Hepatocyte (in vitro differentiated cells): Measurements from ENCODE around the gene KDM4D. TPM values are rescaled to one million over a fixed set of nuclear protein-coding genes. Genes with fewer than 3 reads are reported as not detected.

Experiments used
- DNase-seq: peaks from one replicate; pipeline ENCODE4 v3.0.0-alpha.2; 2016; ENCODE audit warnings: low spot score
- H2AFZ ChIP-seq: fragments of 200-600 bp; sonication (generic); 2 replicates; pipeline ENCODE4 v1.6.0; 2016; ENCODE audit warnings: antibody characterized with exemption, mild to moderate bottlenecking
- H3K27ac ChIP-seq: fragments of 200-600 bp; sonication (generic); 2 replicates; pipeline ENCODE4 v1.5.1; 2016; ENCODE audit warnings: mild to moderate bottlenecking
- H3K27me3 ChIP-seq: fragments of 200-600 bp; sonication (generic); 2 replicates; pipeline ENCODE4 v1.6.1; 2016
- H3K36me3 ChIP-seq: fragments of 200-600 bp; sonication (generic); replicated peaks from 2 replicates; pipeline ENCODE4 v1.5.1; 2016; ENCODE audit warnings: low read depth; ENCODE audit not compliant: insufficient read depth
- H3K4me1 ChIP-seq: fragments of 200-600 bp; sonication (generic); 2 replicates; pipeline ENCODE4 v1.5.1; 2016; ENCODE audit warnings: mild to moderate bottlenecking, moderate library complexity; ENCODE audit not compliant: insufficient read depth
- H3K4me2 ChIP-seq: fragments of 200-600 bp; sonication (generic); 2 replicates; pipeline ENCODE4 v1.6.0; 2016
- H3K4me3 ChIP-seq: fragments of 200-600 bp; sonication (generic); 2 replicates; pipeline ENCODE4 v1.5.1; 2016; ENCODE audit warnings: mild to moderate bottlenecking
- H3K79me2 ChIP-seq: fragments of 200-600 bp; sonication (generic); 2 replicates; pipeline ENCODE4 v1.6.0; 2017; ENCODE audit warnings: mild to moderate bottlenecking
- H3K9me2 ChIP-seq: fragments of 200-600 bp; sonication (generic); replicated peaks from 2 replicates; pipeline ENCODE4 v1.6.0; 2017; ENCODE audit warnings: mild to moderate bottlenecking; ENCODE audit not compliant: insufficient read depth
- H3K9me3 ChIP-seq: fragments of 200-600 bp; sonication (generic); 2 replicates; pipeline ENCODE4 v1.5.1; 2016; ENCODE audit warnings: low read depth, mild to moderate bottlenecking
- H4K20me1 ChIP-seq: fragments of 200-600 bp; sonication (generic); 2 replicates; pipeline ENCODE4 v1.6.0; 2016; ENCODE audit warnings: mild to moderate bottlenecking; ENCODE audit not compliant: insufficient read depth, poor library complexity, severe bottlenecking
- CTCF ChIP-seq: fragments of 200-600 bp; sonication (generic); IDR thresholded peaks from 2 replicates; pipeline ENCODE4 v1.5.1; 2016; ENCODE audit warnings: antibody characterized with exemption, mild to moderate bottlenecking; ENCODE audit not compliant: poor library complexity
- EZH2 ChIP-seq: fragments of 200-600 bp; sonication (generic); IDR thresholded peaks from 2 replicates; pipeline ENCODE4 v1.6.1; 2016; ENCODE audit warnings: antibody characterized with exemption, mild to moderate bottlenecking, borderline replicate concordance
- EZH2phosphoT487 ChIP-seq: fragments of 200-600 bp; sonication (generic); IDR thresholded peaks from one replicate; pipeline ENCODE4 v1.6.1; 2018; ENCODE audit warnings: antibody characterized with exemption, mild to moderate bottlenecking, low read depth, moderate library complexity; ENCODE audit not compliant: unreplicated experiment, severe bottlenecking
- WGBS: methylation state at CpG from one replicate; pipeline ENCODE4 v1.1.6; 2016; ENCODE audit warnings: low lambda C conversion rate; ENCODE audit errors: missing lambda C conversion rate; 5-methylcytosine and 5-hydroxymethylcytosine counted together
- polyA plus RNA-seq: library from polyadenylated mRNA; unstranded; fragments of >200 nt; fragmentation: Nextera tagmentation; extraction: Ambion mirVana; gene quantifications from 2 replicates; pipeline ENCODE4 v1.2.1, GENCODE V29; 2016
- total RNA-seq: library from RNA; depleted of rRNA; stranded (reverse); fragments of >200 nt; gene quantifications from 2 replicates; pipeline ENCODE4 v1.2.3, GENCODE V29; 2014

The KDM4D gene
- total and polyA plus RNA-seq, 2 experiments from 2014 or later, result 0.46 to 0.80 TPM

- no peak overlapping the region for H3K27ac ChIP-seq
- no peaks in the 10 kb centered on the region for H3K79me2 ChIP-seq
- no peaks in the 10 kb centered on the region for H3K9me2 ChIP-seq
- no peaks in the 10 kb centered on the region for H3K9me3 ChIP-seq
- H3K4me3 ChIP-seq, result no peak overlapping the region
- H3K36me3 ChIP-seq, result no peaks in the 10 kb centered on the region
- H3K4me2 ChIP-seq, result no peak overlapping the region
- no peaks in the 10 kb centered on the region for H4K20me1 ChIP-seq
- no peak for TF ChIP-seq EZH2phosphoT487
- TF ChIP-seq EZH2, result no peak
- no peak for TF ChIP-seq CTCF
- no peak overlapping the region for H2AFZ ChIP-seq
- WGBS, result 92% methylated on average over 1 of the region's 1 CpG
- no peaks in the 10 kb centered on the region for H3K27me3 ChIP-seq
- no peak for DNase-seq
- H3K4me1 ChIP-seq, result no peaks in the 10 kb centered on the region
Observed at GRCh38 chr11:94954753-94955152, 18.8 kb upstream of the KDM4D start.

- WGBS, result 59% methylated on average over 4 of the region's 4 CpGs
- Histone ChIP-seq H3K4me3 (no peak overlapping the region), H3K4me1 (no peaks in the 10 kb centered on the region), H3K9me2 (no peaks in the 10 kb centered on the region), H3K9me3 (no peaks in the 10 kb centered on the region), H3K36me3 (no peaks in the 10 kb centered on the region), H3K79me2 (no peaks in the 10 kb centered on the region), H3K27me3 (no peaks in the 10 kb centered on the region), H4K20me1 (no peaks in the 10 kb centered on the region), H3K4me2 (no peak overlapping the region), H3K27ac (no peak overlapping the region), H2AFZ (no peak overlapping the region)
- TF ChIP-seq EZH2phosphoT487 (no peak), EZH2 (no peak), CTCF (no peak)
- DNase-seq, result no peak
Observed at GRCh38 chr11:94956963-94957362, 16.5 kb upstream of the KDM4D start.

DNA sequence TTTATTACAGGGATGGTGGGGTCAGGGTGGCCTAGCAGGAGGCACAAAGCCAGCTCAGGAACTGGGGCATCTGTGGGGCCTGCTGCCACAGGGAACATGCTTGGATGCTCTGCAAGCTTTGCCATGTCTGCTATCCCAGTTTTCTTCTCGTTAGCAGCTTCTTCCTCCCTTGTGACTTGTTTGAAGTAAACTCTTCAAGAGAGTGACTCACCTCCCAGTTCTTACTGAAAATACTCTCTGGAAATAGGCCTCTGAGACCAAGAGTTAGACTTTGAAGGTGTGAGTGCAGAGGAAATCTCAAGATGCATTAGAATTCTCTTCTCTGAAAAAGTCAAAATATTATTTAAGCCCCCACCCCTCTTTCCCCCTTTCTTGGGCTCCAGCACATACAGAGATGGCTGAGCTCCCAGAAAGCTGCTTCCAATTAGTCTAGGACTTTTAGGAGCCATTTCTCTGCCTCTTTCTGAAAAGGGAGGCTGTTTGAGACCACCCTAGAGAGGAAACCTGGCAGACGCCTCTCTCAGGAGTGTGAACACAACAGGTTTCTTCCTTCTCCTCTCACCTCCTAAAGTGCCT lies 15.3 kb upstream of the KDM4D start:
- Histone ChIP-seq H4K20me1 (no peaks in the 10 kb centered on the region), H3K9me3 (no peaks in the 10 kb centered on the region), H3K36me3 (no peaks in the 10 kb centered on the region), H3K27ac (peak overlapping the region; percentile 53), H3K4me1 (no peaks in the 10 kb centered on the region), H3K4me2 (no peak overlapping the region), H2AFZ (no peak overlapping the region), H3K4me3 (no peak overlapping the region), H3K9me2 (no peaks in the 10 kb centered on the region), H3K27me3 (no peaks in the 10 kb centered on the region), H3K79me2 (no peaks in the 10 kb centered on the region)
- peak; percentile 20 for DNase-seq
- whole genome bisulfite sequencing, result 48% methylated on average over 2 of the region's 2 CpGs
- TF ChIP-seq CTCF, result no peak
- TF ChIP-seq EZH2, result no peak
- TF ChIP-seq EZH2phosphoT487, result no peak
